WI38 (cell line): ENCODE results near the gene FAM149A.
A peak's percentile ranks its signal among the peaks of the same experiment; 100 is the strongest.

Experiments
- H3K4me3 ChIP-seq: 2 replicates; pipeline ENCODE4 v1.5.1; 2011; ENCODE audit warnings: low read depth, mild to moderate bottlenecking, control low read depth, low read length
- TF ChIP-seq, protein P1 (sequence below): IDR thresholded peaks from 2 replicates; pipeline ENCODE4 v1.5.1; 2012; ENCODE audit warnings: low read depth, mild to moderate bottlenecking, control low read depth, low read length

The FAM149A gene

GRCh38 chr4:186201535-186202230, 97.2 kb downstream of the FAM149A start:
- TF ChIP-seq, protein P1, sequence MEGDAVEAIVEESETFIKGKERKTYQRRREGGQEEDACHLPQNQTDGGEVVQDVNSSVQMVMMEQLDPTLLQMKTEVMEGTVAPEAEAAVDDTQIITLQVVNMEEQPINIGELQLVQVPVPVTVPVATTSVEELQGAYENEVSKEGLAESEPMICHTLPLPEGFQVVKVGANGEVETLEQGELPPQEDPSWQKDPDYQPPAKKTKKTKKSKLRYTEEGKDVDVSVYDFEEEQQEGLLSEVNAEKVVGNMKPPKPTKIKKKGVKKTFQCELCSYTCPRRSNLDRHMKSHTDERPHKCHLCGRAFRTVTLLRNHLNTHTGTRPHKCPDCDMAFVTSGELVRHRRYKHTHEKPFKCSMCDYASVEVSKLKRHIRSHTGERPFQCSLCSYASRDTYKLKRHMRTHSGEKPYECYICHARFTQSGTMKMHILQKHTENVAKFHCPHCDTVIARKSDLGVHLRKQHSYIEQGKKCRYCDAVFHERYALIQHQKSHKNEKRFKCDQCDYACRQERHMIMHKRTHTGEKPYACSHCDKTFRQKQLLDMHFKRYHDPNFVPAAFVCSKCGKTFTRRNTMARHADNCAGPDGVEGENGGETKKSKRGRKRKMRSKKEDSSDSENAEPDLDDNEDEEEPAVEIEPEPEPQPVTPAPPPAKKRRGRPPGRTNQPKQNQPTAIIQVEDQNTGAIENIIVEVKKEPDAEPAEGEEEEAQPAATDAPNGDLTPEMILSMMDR, result peak; percentile 46
- no peak overlapping the region for H3K4me3 ChIP-seq

GRCh38 chr4:186202490-186203140, 98.1 kb downstream of the FAM149A start:
- H3K4me3 ChIP-seq, result no peak overlapping the region
- TF ChIP-seq, protein P1, result no peak

- TF ChIP-seq, protein P1, result no peak
- no peak overlapping the region for H3K4me3 ChIP-seq
Observed at GRCh38 chr4:186203406-186203805, 98.9 kb downstream of the FAM149A start.

GRCh38 chr4:186204103-186204559, 99.6 kb downstream of the FAM149A start:
- TF ChIP-seq, protein P1, result no peak
- H3K4me3 ChIP-seq, result no peak overlapping the region

DNA sequence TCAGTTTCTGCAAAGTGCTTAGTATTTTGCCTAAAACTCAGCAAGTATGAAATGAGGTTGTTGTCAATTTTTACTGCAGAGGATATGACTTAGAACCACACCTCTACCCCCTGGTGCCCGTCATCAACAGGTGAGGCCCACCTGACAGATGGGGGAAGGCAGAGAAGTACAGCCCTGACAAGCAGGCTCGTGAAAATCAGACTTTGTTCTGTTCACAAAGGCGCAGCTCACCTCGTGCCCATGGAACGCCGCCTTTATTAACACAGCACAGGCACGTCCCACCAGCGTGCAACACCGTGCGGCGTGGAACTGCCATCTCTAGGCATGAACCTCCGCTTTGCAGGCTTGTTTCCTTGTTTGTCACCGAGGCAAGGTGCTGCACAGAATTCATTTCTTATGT, 100.2 kb downstream of the FAM149A start:
- H3K4me3 ChIP-seq, result no peak overlapping the region
- TF ChIP-seq, protein P1, result no peak

DNA sequence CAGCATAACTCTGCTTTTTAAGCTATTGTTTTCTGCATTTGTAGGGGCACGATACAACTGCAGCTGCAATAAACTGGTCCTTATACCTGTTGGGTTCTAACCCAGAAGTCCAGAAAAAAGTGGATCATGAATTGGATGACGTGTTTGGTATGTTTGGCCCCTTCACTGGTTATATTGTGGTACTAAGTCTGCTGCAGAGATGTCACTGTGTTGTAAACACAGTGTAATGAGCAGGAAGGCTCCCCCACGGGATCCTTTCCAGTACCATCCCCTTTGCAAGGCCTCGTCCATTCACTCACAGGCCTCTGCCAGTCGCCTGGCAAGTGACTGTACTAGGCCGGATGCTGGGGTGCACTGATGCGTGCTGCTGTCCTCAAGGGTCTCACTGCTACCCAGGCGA, 100.7 kb downstream of the FAM149A start:
- TF ChIP-seq, protein P1, result no peak
- H3K4me3 ChIP-seq, result no peak overlapping the region

DNA sequence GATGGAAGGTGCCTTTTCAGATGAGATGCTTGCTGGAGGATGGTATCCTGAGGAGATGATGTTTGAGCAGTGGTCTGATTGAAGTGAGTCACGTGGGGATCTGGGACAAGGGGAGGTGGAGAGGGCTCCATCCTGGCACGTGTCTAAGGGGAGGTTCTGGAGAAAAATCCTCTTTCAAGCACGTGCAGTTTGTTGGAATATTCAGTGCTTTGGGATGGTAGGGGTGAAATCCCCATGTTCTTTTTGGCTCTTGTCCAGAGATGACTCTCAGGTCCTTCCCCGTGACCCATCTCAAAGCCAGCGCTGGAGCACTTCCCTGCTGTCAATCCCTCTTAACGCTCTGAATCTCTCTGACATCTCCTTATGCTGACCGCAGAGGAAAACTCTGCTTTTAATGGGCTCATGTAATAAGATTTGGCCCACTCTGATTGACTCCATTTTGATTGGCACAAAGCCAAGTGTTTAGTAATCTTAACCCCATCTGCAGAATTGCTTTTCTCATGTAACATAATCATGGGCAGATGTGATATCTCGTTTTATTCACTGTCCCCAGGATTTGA, 112.0 kb downstream of the FAM149A start:
- TF ChIP-seq, protein P1, result no peak

More for the DNA sequence above, 112.0 kb downstream of the FAM149A start:
- H3K4me3 ChIP-seq, result no peak overlapping the region
